Activated CD4-positive, alpha-beta T cell treated with anti-CD3 and anti-CD28 coated beads for 24 hours (primary cell): ENCODE measurements around the gene SHISA9.

Experiments used
- DNase-seq, 2 donors: peaks; one replicate each; pipeline ENCODE4 v3.0.0-alpha.2; 2020; ENCODE audit warnings: low read depth in 2 of 2

Gene SHISA9

GRCh38 chr16:13264749-13265552, 363.6 kb downstream of the SHISA9 start:
- no peak for DNase-seq

GRCh38 chr16:13269359-13269758, 368.0 kb downstream of the SHISA9 start:
- no peak for DNase-seq

DNA sequence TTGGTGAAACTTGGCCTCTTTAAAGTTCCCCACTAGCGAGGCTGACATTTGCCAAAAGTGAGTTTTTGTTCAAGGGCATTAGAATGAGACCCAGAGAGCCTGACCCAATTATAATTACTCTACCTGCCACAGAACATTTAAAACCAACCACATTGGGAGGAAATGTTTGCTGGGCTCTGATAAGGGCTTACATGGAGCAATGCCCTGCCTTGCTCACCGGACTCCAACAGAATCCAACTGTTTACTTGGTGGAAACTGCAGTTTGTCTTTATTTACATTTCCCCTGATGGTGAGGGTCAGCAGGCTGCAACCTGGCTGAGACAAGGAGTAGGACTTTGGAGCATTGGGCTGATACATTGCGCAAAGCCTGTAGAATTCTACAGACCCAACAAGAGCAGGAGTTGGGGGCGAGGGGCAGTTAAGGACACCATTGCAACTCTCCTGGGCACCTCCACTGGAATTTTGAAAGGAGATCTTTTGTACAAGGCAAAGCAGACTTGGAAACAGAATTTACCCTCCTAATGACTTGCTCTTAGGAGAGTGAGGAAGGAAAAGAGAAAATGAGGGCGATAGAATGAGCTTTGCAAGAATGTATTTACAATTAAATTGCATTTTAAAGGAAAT, 368.6 kb downstream of the SHISA9 start:
- no peak for DNase-seq

DNA sequence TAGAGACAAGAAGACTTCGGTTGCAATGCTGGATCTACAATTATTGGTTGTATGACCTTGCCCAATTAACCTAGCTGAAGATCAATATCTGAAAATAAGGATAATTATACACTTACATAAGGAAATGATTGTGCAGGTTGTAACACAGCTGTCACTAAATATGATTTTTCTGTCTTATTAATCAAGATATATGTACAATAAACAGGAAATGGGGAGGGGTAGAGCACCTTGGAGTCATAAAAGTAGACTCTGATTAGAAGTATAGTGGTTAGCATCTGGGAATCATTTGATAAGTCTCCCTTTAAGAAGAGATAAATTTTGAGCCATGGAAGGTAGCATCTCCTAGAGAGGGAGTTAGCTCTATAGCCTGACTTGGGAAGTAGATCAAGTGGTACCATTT, 369.2 kb downstream of the SHISA9 start:
- DNase-seq, result no peak

GRCh38 chr16:13289515-13289914, 388.1 kb downstream of the SHISA9 start:
- no peak for DNase-seq
